Type B pancreatic cell (in vitro differentiated cells): Measurements from ENCODE around the gene GALM. TPM values are rescaled to one million over a fixed set of nuclear protein-coding genes. Genes with fewer than 3 reads are reported as not detected.
A peak's percentile ranks its signal among the peaks of the same experiment; 100 is the strongest.

Source experiments
- DNase-seq: peaks from one replicate; pipeline ENCODE4 v3.0.0; 2021; ENCODE audit warnings: mixed read lengths; ENCODE audit not compliant: unreplicated experiment; ENCODE audit errors: extremely low spot score
- H3K27ac Mint-ChIP-seq: 2 replicates; pipeline ENCODE4 v1.8.0; 2021; ENCODE audit warnings: mild to moderate bottlenecking, mixed read lengths
- H3K27me3 Mint-ChIP-seq: 2 replicates; pipeline ENCODE4 v1.8.0; 2021; ENCODE audit warnings: mixed read lengths
- H3K36me3 Mint-ChIP-seq: 2 replicates; pipeline ENCODE4 v1.8.0; 2021; ENCODE audit warnings: mixed read lengths
- H3K4me1 Mint-ChIP-seq: one replicate; pipeline ENCODE4 v1.8.0; 2021; ENCODE audit warnings: mixed read lengths; ENCODE audit not compliant: unreplicated experiment
- H3K4me3 Mint-ChIP-seq: 2 replicates; pipeline ENCODE4 v1.8.0; 2021; ENCODE audit warnings: mild to moderate bottlenecking, mixed read lengths
- H3K9me3 Mint-ChIP-seq: 2 replicates; pipeline ENCODE4 v1.8.0; 2021; ENCODE audit warnings: mixed read lengths
- CTCF ChIP-seq: fragments of 200-600 bp; sonication (generic); conservative IDR thresholded peaks from 2 replicates; pipeline ENCODE4 v1.5.0; 2021; ENCODE audit warnings: antibody characterized with exemption, mild to moderate bottlenecking
- total RNA-seq: library from RNA; stranded (reverse); gene quantifications from 2 replicates; pipeline ENCODE4 v1.2.1, GENCODE V29; 2021; ENCODE audit warnings: low replicate concordance

GALM gene
- total RNA-seq, 1 donor from 2014 or later, result 16.1 TPM

- H3K4me1 Mint-ChIP-seq, result no peaks in the 10 kb centered on the region
- H3K27me3 Mint-ChIP-seq, result no peaks in the 10 kb centered on the region
- TF ChIP-seq CTCF, result no peak
- no peaks in the 10 kb centered on the region for H3K9me3 Mint-ChIP-seq
- no peak overlapping the region for H3K4me3 Mint-ChIP-seq
- H3K27ac Mint-ChIP-seq, result no peak overlapping the region
- DNase-seq, result no peak
- H3K36me3 Mint-ChIP-seq, result no peaks in the 10 kb centered on the region
Measured at GRCh38 chr2:38765551-38765950, 99.6 kb downstream of the GALM start.

GRCh38 chr2:38771632-38772031, 105.7 kb downstream of the GALM start:
- Mint-ChIP-seq H3K4me1 (no peaks in the 10 kb centered on the region), H3K9me3 (peaks cover 3% of the 10 kb centered on the region), H3K27me3 (peaks cover 21% of the 10 kb centered on the region), H3K36me3 (no peaks in the 10 kb centered on the region), H3K27ac (no peak overlapping the region), H3K4me3 (no peak overlapping the region)
- DNase-seq, result no peak
- TF ChIP-seq CTCF, result no peak

- Mint-ChIP-seq H3K4me3 (peak overlapping the region; percentile 48), H3K27me3 (peaks cover 21% of the 10 kb centered on the region), H3K9me3 (peaks cover 3% of the 10 kb centered on the region), H3K27ac (no peak overlapping the region), H3K4me1 (peaks cover 4% of the 10 kb centered on the region), H3K36me3 (no peaks in the 10 kb centered on the region)
- no peak for DNase-seq
- TF ChIP-seq CTCF, result no peak
Measured at GRCh38 chr2:38775097-38775920, 109.4 kb downstream of the GALM start.

GRCh38 chr2:38775921-38776225, 110.0 kb downstream of the GALM start:
- H3K36me3 Mint-ChIP-seq, result no peaks in the 10 kb centered on the region
- H3K9me3 Mint-ChIP-seq, result peaks cover under 1% of the 10 kb centered on the region
- peak overlapping the region; percentile 82 for H3K4me3 Mint-ChIP-seq
- no peak for DNase-seq
- H3K27ac Mint-ChIP-seq, result no peak overlapping the region
- peaks cover 4% of the 10 kb centered on the region for H3K4me1 Mint-ChIP-seq
- TF ChIP-seq CTCF, result no peak
- peaks cover 21% of the 10 kb centered on the region for H3K27me3 Mint-ChIP-seq

GRCh38 chr2:38776531-38776930, 110.6 kb downstream of the GALM start:
- Mint-ChIP-seq H3K36me3 (peaks cover 3% of the 10 kb centered on the region), H3K27me3 (peaks cover 21% of the 10 kb centered on the region), H3K27ac (peak overlapping the region; percentile 49), H3K4me1 (peaks cover 4% of the 10 kb centered on the region), H3K9me3 (no peaks in the 10 kb centered on the region), H3K4me3 (peak overlapping the region; percentile 82)
- no peak for DNase-seq
- no peak for TF ChIP-seq CTCF
